ENCODE data around the gene ZNF544. TPM values are rescaled to one million over a fixed set of nuclear protein-coding genes. Genes with fewer than 3 reads are reported as not detected.
"Not testable (repeated sequence)": the region's sequence is repeated elsewhere in the genome, so short reads cannot be mapped to it uniquely, and the experiment has no call there.

ZNF544 gene
- total RNA-seq, 1 donor from 2014 or later = 28.1 TPM

DNA sequence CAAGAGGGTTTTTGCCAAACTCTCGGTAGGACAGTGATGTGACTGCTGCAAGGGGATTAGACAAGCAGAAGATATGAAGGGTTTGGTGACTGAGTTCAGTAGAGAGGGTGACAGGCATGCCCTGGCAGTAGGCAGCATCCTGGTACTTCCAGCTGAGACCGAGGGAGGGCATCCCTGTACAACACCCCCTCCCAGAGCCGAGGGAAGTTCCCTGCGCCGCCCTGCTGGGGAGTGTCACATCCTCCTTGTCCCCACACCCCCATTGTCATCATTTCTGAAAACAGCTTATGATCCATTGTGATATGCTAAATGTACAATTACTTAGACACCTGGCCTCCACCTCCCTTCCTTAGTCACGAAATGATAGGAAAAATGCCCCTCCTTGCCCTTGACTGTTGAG, 14.6 kb downstream of the ZNF544 start:
- intact Hi-C loops (cut with DNase I) = no loop called here
- no peak for DNase-seq (ENCODE audit: low spot score)

DNA sequence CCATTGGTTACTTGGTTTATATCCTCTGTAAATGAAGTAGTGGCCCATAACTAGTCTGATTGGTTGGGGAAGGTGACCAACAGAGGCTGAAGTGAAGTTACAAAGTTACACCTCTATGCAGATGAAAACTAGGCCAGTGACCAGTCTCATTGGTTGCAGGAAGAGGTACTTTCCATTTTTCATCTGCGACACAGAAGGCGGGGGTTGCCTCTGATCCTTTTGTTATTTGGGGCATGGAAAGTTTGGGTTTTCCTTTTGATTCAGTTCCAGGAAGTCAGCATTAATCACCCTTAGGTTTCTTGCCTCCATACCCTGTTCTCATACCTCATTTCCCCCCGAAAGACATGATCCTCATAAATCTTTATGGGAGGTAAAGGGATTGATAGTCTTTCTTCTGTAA, 20.2 kb downstream of the ZNF544 start:
- DNase-seq (ENCODE audit: low spot score) = no peak
- intact Hi-C loops (cut with DNase I) = no loop called here

DNA sequence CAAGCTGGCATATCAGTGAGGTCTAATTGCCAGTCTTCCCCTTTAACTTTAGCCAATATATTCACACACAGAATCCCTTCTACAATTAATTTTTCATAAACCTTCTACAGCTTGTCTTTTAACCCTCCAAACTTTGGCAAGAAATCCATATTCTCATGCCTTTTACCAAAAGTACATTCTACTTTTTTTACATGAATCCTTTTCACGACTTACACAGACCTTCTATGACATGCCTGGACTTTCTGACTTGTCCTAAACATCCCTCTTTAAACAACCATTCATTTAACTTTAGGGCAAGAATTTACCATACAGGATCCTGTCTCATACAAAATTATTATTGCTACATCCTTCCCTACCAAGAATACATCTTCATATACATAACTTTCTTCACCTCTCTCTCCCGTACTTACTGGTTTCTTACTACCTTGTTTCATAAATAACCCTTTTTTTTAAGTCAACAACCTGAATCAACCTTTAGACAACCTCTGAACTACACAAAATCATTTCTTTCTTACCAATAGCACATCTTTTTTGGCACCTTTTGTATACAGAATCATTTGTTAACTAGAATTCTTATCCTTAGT, 23.5 kb downstream of the ZNF544 start:
- DNase-seq (ENCODE audit: low spot score) = no peak
- intact Hi-C loops (cut with DNase I) = no loop called here

DNA sequence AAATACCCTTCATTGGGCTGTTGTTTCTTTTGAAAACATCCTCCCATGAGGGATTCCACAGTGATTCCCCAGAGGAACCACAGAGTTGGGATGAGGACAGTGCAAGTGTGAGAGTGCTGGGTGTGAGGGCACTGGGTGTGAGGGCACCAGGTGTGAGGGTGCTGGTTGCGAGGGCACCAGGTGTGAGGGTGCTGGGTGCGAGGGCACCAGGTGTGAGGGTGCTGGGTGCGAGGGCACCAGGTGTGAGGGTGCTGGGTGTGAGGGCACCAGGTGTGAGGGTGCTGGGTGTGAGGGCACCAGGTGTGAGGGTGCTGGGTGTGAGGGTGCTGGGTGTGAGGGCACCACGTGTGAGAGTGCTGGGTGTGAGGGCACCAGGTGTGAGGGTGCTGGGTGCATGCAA, 29.5 kb downstream of the ZNF544 start:
- DNase-seq (ENCODE audit: low spot score) = not testable (repeated sequence)
- intact Hi-C loops (cut with DNase I) = loop anchor here (5.0 kb wide), 1 partner anchor 56 kb away; no protein-coding TSS in a partner anchor

DNA sequence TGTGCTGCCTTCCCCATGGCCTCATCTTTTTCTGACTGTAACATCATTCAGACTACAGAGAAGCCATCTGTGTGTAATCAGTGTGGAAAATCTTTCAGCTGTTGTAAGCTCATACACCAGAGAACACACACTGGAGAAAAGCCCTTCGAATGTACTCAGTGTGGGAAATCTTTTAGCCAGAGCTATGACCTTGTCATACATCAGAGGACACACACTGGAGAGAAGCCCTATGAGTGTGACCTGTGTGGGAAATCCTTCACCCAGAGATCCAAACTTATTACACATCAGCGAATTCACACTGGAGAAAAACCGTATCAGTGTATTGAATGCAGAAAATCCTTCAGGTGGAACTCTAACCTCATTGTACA, 32.9 kb downstream of the ZNF544 start:
- peak; percentile 12 for DNase-seq (ENCODE audit: low spot score)
- intact Hi-C loops (cut with DNase I) = no loop called here

DNA sequence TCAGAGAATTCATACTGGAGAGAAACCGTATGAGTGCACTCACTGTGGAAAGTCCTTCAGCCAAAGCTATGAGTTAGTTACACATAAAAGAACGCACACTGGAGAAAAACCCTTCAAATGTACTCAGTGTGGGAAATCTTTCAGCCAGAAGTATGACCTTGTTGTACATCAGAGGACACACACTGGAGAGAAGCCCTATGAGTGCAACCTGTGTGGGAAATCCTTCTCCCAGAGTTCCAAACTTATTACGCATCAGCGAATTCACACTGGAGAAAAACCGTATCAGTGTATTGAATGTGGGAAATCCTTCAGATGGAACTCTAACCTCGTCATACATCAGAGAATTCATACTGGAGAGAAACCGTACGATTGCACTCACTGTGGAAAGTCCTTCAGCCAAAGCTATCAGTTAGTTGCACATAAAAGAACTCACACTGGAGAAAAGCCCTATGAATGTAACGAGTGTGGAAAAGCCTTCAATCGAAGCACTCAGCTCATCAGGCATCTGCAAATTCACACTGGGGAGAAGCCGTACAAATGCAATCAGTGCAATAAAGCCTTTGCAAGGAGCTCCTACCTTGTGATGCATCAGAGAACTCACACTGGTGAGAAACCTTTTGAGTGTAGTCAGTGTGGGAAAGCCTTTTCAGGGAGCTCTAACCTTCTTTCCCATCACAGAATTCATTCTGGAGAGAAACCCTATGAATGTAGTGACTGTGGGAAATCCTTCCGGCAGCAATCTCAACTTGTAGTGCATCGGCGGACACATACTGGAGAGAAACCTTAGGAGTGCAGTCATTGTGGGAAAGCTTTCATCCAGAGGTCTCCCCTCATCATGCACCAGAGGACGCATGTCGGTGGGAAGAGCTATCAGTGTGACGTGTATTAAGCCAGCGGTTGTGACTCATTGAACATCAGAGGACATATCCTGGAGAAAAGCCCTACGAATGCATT, 33.5 kb downstream of the ZNF544 start:
- intact Hi-C loops (cut with DNase I) = no loop called here
- peak; percentile 22 for DNase-seq (ENCODE audit: low spot score)

DNA sequence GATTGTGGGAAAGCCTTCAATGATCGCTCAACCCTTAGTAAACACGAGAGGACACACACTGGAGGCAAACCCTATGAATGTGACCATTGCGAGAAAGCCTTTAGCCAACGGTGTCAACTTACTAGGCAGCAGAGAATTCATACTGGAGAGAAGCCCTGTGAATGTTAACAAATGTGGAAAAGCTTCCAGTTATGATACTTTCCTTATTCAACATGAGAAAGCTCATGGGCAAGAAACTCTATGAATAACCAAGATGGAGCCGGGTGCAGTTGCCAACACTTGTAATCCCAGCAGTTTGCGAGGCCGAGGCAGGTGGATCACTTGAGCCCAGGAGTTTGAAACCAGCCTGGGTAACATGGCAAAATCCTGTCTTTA, 34.2 kb downstream of the ZNF544 start:
- DNase-seq (ENCODE audit: low spot score) = no peak
- intact Hi-C loops (cut with DNase I) = no loop called here

DNA sequence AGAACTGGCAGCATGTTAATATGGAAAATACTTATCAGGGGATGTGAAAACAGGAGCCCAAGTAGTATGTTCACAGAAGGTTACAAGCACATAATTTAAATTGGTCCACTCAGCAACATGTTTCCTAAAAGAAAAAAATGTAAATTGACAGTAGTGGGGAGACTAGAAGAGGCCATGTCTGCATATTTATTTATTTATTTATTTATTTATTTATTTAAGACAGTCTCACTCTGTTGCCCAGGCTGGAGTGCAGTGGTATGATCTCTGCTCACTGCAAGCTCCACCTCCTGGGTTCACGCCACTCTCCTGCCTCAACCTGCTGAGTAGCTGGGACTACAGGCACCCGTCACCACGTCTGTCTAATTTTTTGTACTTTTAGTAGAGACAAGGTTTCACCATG, 36.4 kb downstream of the ZNF544 start:
- DNase-seq (ENCODE audit: low spot score) = no peak
- intact Hi-C loops (cut with DNase I) = no loop called here

DNA sequence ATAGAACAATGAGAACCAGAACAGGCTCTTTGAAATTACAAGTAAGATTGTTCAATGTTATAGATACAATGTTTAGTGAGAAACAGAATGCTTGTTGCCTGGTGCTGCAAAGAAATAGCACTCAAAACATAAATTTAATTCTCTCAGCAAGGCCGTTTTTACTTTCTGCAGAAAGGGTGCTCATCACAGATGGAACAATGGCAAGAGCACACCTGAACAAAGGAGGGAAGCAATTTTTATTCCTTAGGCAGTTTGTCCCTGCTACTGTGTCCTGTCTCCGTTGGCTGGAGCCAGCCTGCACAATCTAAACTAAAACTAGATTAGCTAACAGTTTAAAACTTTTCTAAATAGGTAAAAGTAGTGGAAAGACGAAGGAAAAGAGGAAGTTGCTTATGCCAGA, 39.6 kb downstream of the ZNF544 start:
- intact Hi-C loops (cut with DNase I) = no loop called here
- DNase-seq (ENCODE audit: low spot score) = peak; percentile 7

DNA sequence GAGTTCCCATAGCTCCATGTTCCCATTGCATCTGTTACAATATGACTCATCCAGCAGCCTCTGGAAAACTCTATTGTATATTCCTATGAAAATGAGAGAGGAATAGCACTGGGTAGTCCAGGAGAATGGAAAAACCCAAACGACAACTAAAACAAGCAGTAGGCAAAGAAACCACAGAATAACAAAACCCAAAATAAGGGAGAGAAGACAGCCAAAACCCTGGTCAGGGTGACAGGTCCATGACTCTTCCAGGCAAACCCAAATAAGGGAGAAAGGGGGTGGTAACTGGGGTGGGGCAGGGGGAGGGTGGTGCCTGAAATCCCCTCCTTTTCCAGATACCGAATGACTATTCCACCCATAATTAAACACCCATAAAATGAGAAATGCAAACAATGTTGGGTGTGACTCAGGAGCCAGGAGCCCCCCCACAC, 46.1 kb downstream of the ZNF544 start:
- intact Hi-C loops (cut with DNase I) = no loop called here
- DNase-seq (ENCODE audit: low spot score) = peak; percentile 14

DNA sequence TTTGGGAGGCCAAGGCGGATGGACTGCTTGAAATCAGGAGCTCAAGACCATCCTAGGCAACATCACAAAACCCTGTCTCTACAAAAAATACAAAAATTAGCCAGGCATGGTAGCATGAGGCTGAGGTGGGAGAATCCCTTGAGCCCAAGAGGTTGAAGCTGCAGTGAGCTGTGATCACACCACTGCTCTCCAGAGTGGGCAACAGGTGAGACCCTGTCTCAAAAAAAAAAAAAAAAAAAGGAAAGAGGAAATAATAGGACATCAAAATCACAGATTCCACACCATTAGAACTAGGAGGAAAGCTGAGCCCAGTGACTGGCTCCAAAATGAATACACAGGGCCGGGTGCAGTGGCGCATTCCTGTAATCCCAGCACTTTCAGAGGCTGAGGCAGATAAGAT, 46.9 kb downstream of the ZNF544 start:
- peak; percentile 33 for DNase-seq (ENCODE audit: low spot score)
- intact Hi-C loops (cut with DNase I) = no loop called here

DNA sequence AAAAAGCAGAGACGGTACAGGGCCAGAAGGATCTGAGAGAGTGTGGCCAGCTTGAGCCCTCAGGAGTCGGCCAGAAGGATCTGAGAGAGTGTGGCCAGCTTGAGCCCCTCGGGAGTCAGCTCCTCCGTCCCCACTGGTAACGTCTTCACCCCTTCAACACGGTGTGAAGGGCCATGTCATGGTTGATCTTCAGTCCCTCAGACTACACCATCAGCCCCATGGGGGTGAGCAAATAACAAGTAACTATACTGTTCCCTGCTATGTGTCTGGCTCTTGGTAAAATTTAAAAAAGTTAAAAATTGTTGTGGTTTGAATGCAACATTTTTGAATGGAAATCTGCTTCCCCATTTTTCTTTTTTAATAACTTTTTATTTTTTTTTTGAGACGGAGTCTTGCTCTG, 48.5 kb downstream of the ZNF544 start:
- intact Hi-C loops (cut with DNase I) = no loop called here
- peak; percentile 50 for DNase-seq (ENCODE audit: low spot score)

DNA sequence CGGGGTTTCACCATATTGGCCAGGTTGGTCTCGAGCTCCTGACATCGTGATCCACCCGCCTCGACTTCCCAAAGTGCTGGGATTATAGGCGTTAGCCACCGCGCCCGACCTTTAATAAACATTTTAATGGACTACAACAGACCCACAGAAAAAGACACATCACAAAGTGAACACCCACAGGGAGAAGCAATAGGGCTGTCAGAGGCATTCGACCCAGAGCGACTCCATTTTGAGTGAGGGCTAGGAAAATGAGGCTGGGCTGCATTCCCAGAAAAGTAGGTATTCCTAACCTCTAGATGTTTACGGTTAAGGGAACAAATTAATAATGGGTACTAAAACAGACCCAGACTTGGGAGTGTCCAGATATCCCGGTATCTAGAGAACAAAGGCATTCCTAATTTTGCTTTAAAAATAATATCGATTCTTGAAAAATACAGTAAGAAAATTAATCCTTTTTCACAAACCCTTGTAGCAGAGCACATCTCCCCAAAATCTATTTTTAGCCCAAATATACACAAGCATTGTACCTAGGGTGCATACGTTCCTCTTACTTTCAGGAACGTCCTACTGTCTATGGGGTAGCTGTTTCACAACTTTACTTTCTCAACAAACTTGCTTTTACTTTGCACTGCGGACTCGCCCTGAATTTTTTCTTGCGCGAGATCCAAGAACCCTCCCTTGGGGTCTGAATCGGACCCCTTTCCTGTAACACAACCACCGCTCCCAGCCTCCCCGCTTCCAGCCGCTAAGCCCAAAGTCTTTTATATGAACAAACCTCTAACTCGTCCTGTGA, 49.2 kb downstream of the ZNF544 start:
- DNase-seq (ENCODE audit: low spot score) = peak; percentile 22
- intact Hi-C loops (cut with DNase I) = loop anchor here (1.0 kb wide), 2 partner anchors 49 to 95 kb away; partner anchors contain the start of gene ZNF274

DNA sequence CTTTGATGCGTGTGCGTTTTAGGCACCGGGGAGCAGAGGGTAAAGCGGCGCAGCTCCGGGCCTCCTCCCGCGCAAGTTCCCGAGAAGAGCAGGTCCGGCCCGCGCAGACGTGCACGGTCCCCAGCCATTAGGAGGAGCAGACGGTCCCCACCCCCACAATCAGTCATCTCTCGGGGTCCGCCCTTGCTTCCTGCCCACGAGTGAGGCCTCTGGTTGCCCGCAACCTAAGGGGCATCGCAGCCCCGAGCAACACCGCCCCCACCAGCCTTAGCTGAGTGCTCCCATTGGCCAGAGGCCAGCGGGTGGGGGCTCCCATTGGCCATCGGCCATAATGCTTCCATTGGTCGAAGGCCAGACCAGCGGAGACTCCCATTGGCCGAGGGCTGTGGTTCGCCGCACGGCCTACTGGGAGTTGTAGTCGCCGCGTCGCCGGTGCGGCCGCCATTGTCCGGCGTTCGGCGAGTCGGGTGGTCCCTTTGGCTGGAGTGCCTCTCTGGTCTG, 49.9 kb downstream of the ZNF544 start, which contains the start of gene ZNF8:
Gene ZNF8, plus strand, starts transcription at position 415 of the 501 bp plus-strand sequence. CDS start 127 bp downstream, outside the sequence.
- DNase-seq (ENCODE audit: low spot score) = peak; percentile 98
- intact Hi-C loops (cut with DNase I) = loop anchor here (1.0 kb wide), 2 partner anchors 49 to 95 kb away; partner anchors contain the start of gene ZNF274

DNA sequence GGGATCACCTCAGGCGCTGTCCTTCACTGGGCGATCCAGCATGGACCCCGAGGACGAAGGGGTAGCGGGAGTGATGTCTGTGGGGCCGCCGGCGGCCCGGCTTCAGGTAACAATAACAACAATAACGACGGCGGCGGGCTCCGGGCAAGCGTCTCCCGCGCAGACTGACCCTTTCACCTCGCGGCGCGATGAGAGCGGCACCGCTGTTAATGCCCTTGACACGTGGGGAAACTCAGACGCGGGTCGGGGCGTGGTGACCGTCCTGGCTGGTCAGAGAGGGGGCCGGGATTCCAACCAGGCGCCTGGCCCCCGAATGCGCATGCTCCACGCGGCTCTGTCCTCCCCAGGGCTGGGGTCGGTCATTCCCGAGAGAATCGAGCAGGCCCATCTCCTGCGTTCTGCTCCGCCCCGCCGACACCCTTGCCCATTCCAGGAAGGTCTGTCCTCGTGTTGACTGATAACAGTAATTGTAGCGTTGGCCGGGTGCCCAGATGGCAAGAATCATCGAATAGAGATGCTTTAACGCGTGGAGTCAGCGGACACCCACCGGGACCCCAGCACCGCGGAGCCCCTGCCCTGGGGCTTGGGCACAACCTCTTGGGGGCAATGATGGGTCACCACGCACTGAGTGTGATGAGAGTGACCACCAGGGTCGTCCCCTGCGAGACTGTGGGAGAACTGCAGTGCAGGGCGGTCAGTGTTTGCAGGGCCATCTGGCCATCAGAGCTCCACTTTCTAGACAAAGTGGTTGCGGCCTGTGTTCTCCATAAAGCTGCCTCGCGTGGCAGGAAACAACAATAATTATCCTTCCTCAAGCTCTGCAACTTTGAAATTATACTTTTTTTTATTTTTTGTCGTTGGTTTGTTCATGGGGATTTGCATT, 50.6 kb downstream of the ZNF544 start:
- intact Hi-C loops (cut with DNase I) = no loop called here
- peak; percentile 85 for DNase-seq (ENCODE audit: low spot score)

DNA sequence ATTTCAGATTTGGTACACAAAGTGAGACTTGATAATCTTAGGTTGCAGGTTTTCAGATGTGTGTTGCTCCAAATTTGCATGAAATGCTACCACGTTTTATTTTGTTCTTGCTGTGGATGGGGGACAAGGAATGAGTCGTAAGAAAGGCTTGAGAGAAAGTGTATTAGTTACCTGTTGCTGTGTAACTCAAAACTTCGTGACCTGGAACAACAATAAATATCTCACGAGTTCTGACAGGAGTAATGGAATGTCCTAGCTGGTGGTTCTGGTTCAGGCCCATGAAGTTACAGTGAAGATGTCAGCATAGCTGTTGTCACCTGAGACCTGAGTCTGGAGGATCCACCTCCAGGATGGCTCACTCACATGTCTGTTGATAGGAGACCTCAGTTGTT, 51.2 kb downstream of the ZNF544 start:
- intact Hi-C loops (cut with DNase I) = no loop called here
- no peak for DNase-seq (ENCODE audit: low spot score)

DNA sequence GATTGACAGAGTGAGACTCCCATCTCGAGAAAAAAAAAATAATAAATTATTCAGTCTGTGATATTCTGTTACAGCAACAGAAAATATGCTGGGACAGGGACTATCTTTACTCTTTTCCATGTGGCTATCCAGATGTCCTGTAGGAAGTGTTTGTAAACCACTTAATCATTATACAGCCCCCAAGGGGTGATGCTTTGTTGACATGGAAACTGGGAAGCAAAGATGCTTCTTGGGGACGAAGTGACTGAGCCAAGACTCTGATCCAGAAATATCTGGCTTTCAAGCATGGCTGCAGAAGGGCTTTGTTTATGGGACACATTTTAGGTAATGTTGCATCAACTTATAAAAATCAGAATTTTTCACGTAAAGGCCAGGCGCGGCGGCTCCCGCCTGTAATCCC, 55.5 kb downstream of the ZNF544 start:
- no peak for DNase-seq (ENCODE audit: low spot score)
- intact Hi-C loops (cut with DNase I) = no loop called here

DNA sequence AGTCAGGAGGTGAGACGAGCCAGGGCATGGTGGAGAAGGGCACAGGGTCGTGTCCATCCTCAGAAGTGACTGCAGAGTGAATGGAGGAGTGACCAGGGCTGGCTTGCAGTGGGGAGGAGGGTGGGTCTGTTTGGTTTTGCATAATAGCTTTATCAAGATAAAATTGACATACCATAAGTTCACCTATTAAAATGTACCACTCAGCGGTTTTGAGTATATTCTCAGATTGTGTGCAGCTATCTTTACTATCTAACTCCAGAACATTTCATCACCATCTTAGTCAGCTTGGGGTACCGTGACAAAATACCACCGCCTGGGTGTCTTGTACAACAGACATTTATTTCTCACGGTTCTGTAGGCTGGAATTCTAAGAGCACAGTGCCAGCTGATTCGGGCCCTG, 63.2 kb downstream of the ZNF544 start:
- intact Hi-C loops (cut with DNase I) = no loop called here
- no peak for DNase-seq (ENCODE audit: low spot score)

Measured in cardiac septum (tissue), 1 donor.